ENCODE results near the gene REEP1.
"Not testable (repeated sequence)": the region's sequence is repeated elsewhere in the genome, so short reads cannot be mapped to it uniquely, and the experiment has no call there.

REEP1 gene

DNA sequence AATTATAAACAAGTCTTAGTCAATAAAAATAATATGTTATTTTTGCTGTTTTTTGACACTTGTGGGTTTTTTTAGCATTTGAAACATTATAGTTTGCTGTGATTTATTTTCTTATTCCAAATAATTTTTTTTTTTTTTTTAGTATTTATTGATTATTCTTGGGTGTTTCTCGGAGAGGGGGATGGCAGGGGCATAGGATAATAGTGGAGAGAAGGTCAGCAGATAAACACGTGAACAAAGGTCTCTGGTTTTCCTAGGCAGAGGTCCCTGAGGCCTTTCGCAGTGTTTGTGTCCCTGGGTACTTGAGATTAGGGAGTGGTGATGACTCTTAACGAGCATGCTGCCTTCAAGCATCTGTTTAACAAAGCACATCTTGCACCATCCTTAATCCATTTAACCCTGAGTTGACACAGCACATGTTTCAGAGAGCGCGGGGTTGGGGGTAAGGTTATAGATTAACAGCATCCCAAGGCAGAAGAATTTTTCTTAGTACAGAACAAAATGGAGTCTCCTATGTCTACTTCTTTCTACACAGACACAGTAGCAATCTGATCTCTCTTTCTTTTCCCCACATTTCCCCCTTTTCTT, 8.5 kb upstream of the REEP1 start:
- DNase-seq (ENCODE audit: low spot score): not testable (repeated sequence)

DNA sequence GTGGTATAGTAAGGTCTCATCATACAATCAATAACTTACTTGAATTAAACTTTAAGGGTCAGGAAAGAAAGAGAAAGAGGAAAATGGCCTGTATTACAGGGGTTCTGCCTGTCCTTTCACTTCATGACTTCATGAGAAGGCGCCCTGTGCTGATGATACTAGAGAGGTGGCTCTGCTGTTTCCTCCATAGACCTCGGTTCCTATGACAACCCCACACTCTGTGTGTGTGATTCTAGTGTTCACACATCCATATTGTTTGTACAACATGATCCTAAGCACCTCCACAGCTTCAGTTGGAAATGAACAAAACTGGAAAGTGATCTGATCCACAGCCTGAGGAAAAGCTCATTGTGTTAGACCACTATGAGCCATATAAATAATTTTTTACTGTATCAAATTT, 7.0 kb upstream of the REEP1 start:
- no peak for DNase-seq (ENCODE audit: low spot score)

DNA sequence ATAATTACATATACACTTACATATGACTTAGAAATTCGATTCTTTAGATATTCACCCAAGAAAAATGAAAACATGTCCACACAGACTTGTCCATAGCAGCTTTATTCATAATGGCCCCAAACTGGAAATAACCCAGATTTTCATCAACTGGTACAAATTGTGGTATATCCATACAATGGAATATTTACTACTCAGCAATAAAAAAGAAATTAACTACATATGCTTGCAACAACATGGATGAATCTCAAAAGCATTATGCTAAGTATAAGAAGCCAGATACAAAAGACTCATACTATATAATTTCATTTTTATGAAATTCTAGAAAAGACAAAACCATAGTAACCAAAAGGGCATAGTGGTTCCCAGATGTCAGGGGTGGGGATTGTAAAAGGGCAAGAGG, 5.1 kb upstream of the REEP1 start:
- no peak for DNase-seq (ENCODE audit: low spot score)

DNA sequence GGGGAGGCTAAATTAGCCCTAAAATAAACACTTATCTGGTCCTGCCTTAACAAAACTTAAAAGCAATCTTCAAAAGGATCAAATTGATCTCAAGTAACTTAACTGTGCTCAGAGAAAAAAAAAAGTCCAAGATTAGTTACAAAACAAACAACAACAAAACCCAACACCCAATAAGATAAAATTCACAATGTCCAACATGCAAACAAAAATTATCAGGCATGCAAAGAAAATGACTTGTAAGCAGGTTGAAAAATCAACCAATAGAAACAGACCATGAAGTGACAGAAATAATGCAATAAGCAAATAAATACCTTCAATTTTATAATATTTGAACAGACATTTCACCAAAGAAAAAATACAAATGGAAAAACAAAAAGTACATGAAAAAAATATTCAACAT, 4.0 kb upstream of the REEP1 start:
- no peak for DNase-seq (ENCODE audit: low spot score)

DNA sequence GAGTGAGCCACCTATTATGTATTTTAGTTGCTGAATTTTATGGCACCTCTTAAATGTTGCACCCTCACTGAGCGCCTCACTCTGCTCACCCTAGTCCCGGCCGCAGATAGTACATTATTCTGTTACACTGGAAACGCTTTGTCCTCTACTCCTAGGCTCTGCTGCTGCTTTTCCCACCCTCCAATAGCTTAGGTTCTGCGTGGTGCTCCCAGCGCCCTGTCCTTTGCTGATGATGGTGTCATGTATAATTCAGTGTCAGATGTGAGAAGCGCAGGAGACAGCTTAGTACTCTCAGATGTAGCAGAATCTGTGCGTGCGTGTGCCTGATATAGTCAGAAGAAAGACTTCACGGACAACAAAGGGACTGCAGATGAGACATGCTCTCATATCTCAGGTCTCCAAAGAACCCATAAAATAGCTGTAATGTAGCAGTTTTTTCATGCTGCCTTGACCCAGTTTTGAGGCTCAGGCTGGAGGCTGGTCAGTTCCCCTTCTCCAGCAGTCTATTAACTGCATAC, 1.4 kb upstream of the REEP1 start:
- no peak for DNase-seq (ENCODE audit: low spot score)

DNA sequence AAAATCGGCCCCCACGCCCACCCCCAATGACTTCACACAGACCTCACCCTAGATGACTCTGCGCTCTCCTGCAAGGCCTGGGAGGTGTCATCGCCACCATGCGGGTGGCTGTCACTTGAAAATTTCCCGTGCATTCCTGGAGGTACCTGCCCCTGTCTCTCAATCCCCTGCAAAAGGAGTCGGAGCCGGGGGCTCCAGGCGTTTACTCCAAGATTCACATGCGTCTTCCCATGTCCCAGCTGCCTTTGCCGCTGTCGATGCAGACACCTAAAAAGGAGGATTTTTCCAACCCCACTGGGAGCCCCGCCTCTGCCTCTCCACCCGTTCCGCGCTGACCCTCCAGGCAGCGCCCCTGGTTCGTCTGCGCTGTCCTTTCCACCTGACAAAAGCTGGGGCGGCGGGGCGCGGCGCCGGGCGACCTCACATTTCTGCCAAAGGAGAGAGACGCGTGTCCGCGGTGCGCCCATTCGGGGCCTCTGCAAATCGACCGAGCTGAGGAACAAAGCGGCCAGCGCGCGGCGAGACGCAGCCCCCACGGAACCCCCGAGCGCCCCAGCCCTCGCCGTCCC, 667 bp downstream of the REEP1 start:
- DNase-seq (ENCODE audit: low spot score): no peak

DNA sequence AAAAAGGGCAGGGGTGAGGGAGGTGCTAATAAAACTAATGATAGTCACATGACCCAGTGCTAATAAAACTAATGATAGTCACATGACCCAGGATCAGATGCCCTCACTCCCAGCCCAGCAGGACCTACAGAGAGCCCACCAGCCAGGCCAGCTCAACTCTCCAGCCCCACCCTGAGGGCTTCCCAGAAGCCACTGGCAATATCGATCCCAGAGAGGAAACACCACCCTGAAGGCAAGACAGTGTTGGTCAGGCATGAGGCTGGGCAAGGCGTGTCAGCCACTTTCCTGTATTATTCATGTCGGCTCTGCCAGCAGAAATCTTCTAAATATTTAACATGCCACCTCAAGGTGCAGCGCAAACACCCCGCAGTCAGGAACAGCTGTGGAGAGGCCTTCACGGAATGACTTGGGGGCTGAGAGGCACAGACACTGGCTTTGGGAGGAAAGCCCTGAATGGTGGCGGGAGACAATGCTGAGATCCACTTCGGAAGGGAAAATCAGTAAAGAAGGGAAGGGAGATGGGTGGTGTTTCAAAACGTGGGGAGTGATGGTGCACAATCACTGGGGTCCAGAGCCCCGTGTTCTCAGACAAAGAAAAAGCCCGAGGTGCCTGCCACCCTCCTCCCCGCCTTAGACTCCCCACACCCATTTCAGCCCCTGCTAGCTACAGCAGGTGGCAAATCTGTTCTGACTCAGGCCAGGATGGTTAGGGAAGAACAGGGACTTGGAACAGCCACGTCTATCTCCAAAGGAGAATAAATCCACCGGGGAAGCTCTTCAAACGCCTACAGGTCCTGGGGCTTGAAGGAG, 1.4 kb downstream of the REEP1 start:
- no peak for DNase-seq (ENCODE audit: low spot score)

DNA sequence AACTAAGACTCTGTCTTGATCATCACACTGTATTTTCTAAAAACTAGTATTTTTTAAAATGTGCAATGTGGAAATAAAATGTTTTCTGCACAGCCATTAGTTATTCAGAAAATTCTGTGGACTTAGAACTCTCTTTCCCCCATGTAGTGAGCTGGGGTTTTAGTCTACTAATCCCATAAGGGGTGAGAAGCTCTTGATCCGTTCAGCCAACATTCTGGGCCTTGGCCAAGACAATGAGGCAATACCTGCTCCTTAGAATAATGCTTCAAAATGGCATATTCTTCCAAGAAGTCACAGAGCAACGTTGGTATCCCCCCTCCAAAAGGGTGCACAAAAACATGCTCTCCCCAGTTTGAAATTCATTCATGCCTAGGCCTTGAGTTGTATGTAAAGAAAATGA, 4.0 kb downstream of the REEP1 start:
- no peak for DNase-seq (ENCODE audit: low spot score)

DNA sequence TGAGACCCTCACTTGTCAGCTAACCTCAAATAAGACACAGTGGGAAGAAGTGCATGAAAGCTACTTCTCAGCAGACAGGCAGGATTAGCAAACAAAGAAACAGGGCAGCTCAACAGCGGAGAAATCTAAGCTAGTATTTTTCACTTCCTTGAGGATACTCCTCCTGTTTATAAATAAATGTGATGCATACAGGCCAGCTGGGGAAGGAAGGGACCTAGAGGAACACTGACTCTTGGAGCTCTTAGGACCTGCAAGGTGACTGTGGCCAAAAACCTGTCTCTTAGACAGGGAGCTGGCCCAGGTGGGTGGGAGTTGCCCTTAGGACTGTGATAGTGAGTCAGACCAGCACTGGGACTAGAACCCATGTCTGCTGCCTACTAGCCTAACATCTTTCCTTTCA, 4.8 kb downstream of the REEP1 start:
- no peak for DNase-seq (ENCODE audit: low spot score)

DNA sequence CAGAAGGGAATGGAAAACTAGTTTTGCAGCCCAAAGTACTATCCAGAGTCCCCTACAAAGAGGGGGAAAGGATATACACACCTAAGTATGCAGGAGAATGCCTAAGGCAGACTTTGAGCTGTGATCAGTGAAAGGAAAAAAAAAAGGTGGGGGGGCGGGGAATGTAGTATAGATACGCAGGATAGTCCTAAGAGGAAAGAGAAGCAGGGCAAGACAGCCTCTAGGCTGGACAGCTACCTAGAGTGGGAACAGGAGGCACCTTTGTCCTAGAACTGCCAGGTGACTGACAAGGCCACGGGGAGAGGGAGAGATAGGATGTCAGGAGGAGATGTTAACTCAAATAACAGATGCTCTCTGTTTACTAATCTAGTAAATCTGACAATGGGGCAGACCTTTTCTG, 6.0 kb downstream of the REEP1 start:
- DNase-seq (ENCODE audit: low spot score): no peak

DNA sequence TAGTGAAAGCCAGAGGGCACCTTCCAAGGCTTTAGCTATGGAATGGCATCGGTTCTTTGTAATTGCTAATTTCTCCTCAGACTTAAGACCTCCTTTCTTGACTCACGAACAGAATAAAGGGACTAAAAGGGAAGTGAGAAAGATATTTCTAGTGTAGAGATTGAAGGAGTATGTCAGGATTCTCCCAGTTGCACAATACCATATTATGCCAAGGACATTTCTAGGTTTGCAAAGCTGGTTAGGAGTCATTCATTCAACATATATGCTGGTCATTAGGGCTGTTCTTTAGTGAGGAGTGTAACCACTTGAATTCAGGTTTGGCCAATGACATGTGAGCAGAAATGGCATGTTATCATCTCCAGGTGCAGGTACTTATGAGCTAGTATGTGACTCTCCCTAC, 7.4 kb downstream of the REEP1 start:
- no peak for DNase-seq (ENCODE audit: low spot score)

DNA sequence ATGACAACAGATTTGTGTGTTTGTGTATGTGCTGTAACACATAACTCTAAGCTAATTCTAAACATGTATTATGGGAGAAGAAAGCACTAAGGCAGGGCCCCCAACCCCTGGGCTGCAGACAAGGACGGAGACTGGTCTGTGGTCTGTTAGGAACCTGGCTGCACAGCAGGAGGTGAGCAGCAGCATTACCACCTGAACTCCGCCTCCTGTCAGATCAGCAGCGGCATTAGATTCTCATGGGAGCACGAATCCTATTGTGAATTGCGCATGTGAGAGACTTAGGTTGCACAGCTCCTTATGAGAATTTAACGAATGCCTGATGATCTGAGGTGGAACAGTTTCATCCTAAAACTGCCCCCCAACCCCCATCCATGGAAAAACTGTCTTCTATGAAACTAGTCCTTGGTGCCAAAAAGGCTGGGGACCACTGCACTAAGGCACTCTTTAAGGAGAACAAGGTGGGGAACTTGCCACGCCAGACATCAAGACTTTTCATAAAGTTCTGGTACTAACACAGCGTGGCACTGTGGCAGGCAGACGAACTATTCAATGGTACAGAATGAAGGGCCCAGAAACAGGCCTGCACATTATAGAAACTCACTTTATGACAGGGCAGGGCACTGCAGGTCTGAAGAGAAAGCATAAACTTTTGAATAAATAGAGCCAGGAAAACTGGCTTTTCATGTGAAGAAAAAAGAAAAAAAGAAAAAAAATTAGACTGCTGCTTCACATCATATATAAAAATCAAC, 14.0 kb downstream of the REEP1 start:
- DNase-seq (ENCODE audit: low spot score): no peak

DNA sequence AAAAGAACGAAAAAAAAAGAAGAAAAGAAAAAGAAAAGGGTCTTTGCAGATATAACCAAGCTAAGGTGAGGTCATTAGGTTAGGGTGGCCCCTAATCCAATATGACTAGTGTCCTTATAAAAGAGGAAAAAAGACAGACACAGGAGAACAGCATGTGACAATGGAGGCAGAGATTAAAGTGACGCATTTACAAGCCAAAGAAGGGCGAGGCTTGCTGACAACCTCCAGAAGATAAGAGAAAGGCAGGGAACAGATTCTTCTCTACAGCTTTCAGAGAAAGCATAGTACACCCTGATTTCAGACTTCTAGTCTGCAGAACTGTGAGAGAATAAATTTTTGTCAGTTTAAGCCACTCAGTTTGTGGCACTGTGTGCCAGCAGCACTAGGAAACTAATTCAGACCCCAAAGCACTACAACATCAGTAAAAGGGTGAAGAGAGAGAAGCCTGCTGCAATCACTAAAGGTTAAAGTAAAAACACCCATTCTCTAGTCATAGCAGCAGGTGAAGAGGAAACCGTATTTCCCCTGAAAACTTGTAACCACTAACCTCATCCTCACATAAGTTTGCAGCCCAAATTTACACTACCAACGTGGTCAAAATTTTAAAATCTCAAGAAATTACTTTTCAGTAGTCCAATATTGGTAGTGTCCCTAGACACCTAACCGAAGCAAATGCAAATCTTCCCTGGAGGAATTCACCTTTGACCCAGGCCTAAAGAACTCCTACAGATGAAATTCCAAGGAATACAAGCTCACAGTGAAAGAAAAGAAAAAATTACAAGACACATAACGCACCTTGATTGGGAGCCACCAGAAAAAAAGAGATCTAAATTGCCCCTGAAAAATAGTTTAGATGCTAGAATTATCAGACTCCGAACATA, 17.5 kb downstream of the REEP1 start:
- DNase-seq (ENCODE audit: low spot score): no peak

DNA sequence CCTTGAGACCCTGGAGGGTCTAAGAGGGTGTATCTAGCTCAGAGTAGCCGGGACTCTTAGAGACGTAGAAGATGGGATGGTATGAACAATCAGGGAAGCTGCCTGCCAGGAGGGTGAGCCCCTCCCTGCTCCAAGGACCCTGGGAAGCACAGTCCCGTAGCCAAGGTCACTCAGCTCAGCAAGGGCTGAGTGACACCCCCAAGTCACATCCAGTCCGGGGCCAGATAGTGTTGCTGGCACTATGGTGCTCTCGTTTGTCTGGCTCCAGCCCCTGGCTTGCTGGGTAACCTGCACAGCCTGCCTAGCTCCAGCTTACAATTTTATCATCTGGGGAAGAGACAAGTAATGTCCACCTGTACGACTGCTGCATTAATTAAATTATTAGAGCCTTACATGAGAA, 22.3 kb downstream of the REEP1 start:
- DNase-seq (ENCODE audit: low spot score): no peak

DNA sequence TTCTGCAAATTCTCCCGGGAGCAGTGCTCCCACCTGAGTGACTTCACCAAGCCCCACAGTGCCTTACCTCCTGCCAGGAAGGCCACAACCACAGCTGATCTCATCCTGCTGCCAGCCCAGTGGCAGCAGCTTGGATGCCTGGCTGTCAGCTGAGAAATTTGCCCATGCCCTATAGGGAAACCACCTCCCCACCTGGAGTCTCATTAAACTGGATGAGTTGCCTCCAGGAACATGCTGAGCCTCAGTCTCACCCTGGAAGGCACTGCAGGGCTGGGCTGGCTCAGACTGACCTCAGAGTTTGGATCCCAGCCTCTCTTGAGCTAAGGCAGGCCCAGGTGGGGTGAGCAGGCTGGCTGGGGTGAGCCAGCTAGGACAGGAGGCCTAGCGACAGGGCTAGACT, 23.3 kb downstream of the REEP1 start:
- DNase-seq (ENCODE audit: low spot score): no peak

DNA sequence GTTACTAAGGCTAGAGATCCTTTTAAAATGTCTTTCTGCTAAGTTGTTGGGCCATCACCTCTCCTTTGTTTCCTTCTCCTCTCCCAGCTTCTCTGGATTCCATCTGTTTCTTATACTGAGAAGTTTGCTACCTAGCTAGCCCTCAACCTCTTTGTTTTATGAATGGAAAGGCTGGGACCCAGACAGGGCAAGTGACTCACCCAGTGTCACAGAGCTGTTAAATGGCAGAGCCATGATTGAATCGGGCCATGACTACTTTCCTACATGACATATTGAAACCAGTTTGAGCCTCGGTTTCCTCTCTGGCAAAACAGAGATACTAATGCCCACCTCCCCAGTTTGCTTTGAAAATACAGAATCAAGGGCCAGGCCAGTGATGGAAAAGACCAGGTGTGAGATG, 24.1 kb downstream of the REEP1 start:
- no peak for DNase-seq (ENCODE audit: low spot score)

DNA sequence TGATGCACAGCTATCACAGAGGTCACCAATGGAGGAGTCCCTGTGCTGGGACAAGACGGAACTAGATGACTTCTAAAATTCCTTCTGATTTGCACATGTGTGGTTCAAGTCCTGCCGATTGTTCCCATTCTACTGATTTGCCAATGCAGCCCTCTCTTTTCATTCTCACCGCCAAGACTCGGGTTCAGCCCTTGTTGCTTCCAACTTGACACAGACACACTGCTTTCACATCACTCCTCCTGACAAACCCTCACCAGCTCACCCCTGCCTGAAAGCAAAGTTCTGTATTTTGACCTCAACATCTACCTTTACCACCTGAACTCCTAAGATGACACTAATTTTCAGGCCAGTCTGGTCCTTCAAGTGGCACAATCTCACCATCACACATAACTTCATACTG, 25.5 kb downstream of the REEP1 start:
- no peak for DNase-seq (ENCODE audit: low spot score)

DNA sequence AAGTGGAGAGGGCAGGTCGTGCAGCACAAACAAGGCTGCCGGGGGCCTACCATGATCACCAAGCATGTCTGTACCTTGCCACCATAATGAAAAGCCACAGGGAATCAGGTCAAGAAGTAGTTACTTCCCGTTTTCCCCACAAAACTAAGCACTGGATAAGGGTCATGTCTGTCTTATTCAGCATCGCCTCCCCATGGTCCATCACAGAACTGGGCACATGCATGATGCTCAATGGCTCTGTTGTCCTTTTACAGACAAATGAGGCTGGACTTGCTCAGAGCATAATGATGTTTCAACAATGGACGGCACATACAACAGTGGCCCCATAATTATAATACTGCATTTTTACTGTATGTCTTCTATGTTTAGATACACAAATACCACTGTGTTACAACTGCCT, 27.5 kb downstream of the REEP1 start:
- DNase-seq (ENCODE audit: low spot score): no peak

DNA sequence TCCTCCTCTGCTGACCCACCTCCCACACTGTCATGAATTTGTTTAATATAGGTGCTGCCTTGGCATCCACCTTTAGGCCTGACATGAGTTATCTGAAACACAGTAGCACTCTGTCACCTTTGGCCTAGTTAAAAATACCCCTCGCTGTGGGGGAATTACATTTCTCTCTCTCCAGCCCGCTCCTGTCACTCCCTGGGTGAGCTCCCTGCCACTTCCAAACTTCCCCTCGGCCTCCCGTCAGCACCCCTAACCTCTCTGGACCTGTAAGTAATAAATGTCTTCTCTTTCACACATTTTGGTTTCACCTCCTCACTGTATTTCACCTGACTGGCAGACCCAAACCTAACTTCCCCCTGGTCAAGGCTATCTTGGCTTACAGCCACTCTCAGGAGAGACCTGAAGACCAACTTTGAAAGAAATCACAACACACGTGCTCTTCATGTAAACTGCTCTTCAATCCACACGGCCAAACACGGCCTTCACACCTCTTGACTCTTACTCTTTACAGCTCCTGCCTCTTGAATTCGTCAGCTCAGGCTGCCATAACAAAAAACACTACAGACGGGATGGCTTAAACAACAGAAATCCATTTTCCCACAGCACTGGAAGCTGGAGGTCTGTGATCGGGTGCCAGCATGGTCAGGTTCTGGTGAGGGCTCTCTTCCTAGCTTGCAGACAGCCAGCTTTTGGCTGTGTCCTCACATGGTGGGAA, 28.3 kb downstream of the REEP1 start:
- no peak for DNase-seq (ENCODE audit: low spot score)

DNA sequence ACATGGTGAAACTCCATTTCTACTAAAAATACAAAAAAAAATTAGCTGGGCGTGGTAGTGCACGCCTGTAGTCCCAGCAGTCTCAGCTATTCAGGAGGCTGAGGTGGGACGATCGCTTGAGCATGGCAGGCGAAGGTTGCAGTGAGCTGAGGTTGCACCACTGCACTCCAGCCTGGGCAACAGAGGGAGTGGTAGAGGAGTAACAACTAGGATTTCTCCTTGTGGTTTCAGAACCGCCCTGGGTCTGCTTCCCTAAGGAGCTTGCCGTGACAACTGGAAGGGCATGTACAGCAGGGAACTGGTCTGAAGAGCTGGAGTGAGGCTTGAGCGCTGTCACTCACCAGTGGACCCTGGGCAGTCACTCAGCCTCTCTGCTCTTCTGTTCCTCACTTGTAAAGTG, 29.1 kb downstream of the REEP1 start:
- no peak for DNase-seq (ENCODE audit: low spot score)

DNA sequence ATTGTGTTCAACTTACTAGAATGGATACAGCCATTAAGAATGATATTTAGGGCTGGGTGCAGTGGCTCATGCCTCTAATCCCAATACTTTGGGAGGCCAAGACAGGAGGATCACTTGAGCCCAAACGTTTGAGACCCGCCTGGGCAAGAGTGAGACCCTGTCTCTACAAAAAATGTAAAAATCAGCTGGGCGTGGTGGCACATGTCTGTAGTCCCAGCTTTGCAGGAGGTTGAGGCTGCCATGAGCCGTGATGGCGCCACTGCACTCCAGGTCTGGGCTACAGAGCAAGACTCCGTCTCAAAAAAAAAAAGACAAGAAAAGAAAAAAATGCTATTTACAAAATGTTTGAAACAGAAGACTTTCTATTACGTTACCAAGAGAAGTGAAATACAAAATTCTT, 30.0 kb downstream of the REEP1 start:
- no peak for DNase-seq (ENCODE audit: low spot score)

Measured in CD4-positive, alpha-beta T cell treated with Interleukin-15 for 4 hours (primary cell).